ENCODE measurements around the gene TNFRSF8. TPM values are rescaled to one million over a fixed set of nuclear protein-coding genes. Genes with fewer than 3 reads are reported as not detected.
"Not testable (repeated sequence)": the region's sequence is repeated elsewhere in the genome, so short reads cannot be mapped to it uniquely, and the experiment has no call there.

The TNFRSF8 gene
- total RNA-seq, 1 donor: 0.09 TPM

DNA sequence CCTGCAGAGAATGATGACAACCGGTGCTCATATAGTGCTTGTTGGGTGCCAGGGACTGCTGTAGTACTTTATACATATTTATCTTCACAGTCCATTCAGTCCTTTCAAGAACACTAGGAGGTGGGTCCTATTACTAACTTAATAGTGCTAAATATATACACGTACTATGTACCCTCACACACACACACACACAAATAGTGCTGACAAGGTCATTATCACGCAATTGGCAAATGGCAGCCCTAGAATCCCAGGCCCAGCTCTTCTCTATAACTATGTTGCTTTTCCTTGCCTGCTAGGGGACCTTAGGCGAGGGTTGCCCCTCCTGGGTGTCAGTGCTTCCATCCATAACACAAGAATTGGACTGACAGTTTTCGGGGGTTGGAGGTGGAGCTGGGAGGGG, 33.5 kb downstream of the TNFRSF8 start:
- H3K4me3 ChIP-seq (ENCODE audit: low read depth, low read length): no peak overlapping the region
- TF ChIP-seq CTCF (IDR thresholded peaks at IDR 0.05; ENCODE audit: insufficient read depth, low read length): no peak
- DNase-seq (ENCODE audit: low read depth): no peak

DNA sequence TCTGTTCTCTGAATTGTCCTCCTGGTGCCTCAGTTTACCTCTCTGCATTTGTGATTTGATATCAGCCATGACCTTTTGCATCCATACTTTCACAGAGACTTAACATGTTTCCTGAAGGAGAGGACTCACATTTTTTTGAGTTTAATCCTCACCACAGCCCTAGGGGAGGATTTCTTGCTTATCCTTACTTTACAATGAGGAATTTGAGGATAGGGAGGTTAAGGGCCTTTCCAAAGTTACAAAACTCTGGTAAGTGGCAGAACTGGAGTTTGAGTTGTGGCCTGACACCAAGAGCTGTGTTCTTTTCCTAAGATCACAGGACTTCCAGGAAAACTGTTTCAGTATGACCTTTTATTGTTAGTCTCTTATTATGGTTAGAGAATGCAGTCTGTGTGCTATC, 34.2 kb downstream of the TNFRSF8 start:
- no peak for TF ChIP-seq CTCF (IDR thresholded peaks at IDR 0.05; ENCODE audit: insufficient read depth, low read length)
- DNase-seq (ENCODE audit: low read depth): peak; percentile 71
- no peak overlapping the region for H3K4me3 ChIP-seq (ENCODE audit: low read depth, low read length)

DNA sequence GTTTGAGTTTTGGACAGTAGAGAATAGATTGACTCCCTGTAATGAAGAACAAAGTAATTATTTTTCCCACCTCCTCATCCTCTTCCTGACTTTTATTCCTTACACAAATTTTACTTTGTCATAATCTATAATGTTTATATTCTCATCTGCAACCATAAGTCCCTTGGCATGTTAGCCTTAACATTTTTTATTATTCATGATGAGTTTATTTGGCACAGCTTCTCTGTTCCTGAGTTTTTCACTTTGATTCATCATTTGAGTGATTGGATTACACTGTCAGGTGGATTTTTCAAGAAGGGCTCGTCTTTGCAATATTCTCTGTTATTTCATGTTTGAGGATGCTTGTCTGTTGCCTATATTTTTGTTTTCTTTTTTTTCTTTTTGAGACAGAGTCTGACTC, 35.7 kb downstream of the TNFRSF8 start:
- DNase-seq (ENCODE audit: low read depth): no peak
- no peak for TF ChIP-seq CTCF (IDR thresholded peaks at IDR 0.05; ENCODE audit: insufficient read depth, low read length)
- no peak overlapping the region for H3K4me3 ChIP-seq (ENCODE audit: low read depth, low read length)

DNA sequence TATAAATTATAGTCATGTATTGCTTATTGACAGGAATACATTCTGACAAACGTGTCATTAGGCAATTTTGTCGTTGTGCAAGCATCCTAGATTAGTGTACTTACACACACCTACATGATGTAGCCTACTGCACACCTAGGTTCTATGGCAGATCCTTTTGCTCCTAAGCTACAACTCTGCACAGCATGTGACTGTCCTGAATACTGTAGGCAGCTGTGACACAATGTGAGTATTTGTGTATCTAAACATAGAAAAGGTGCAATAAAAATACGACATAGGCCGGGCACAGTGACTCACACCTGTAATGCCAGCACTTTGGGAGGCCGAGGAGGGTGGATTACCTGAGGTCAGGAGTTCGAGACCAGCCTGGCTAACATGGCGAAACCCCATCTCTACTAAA, 36.5 kb downstream of the TNFRSF8 start:
- H3K4me3 ChIP-seq (ENCODE audit: low read depth, low read length): no peak overlapping the region
- DNase-seq (ENCODE audit: low read depth): no peak
- no peak for TF ChIP-seq CTCF (IDR thresholded peaks at IDR 0.05; ENCODE audit: insufficient read depth, low read length)

DNA sequence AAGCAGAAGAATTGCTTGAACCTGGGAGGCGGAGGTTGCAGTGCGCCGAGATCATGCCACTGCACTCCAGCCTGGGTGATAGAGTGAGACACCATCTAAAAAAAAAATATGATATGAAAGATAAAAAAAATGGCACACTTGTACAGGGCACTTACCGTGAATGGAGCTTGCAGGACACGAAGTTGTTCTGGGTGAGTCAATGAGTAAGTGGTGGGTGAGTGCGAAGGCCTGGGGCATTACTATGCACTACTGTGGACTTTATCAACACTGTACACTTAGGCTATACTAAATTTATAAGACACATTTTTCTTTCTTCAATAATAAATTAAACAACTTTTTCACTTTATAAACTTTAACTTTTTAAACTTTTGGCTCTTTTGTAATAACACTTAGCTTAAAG, 37.0 kb downstream of the TNFRSF8 start:
- DNase-seq (ENCODE audit: low read depth): no peak
- TF ChIP-seq CTCF (IDR thresholded peaks at IDR 0.05; ENCODE audit: insufficient read depth, low read length): no peak
- no peak overlapping the region for H3K4me3 ChIP-seq (ENCODE audit: low read depth, low read length)

DNA sequence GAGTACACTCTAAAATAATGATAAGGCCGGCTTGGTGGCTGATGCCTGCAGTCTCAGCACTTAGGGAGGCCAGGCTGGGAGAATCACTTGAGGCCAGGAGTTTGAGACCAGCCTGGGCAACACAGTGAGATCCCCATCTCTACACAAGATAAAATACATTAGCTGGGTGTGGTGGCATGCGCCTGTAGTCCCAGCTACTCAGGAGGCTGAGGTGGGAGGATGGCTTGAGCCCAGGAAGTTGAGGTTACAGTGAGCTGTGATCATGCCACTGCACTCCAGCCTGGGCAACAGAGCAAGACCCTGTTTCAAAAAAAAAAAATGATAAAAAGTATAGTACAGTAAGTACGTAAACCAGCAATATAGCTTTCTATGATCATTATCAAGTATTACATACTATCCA, 38.0 kb downstream of the TNFRSF8 start:
- not testable (repeated sequence) for H3K4me3 ChIP-seq (ENCODE audit: low read depth, low read length); DNase-seq (ENCODE audit: low read depth)

GRCh38 chr1:12102066-12102465, 39.0 kb downstream of the TNFRSF8 start:
- TF ChIP-seq CTCF (IDR thresholded peaks at IDR 0.05; ENCODE audit: insufficient read depth, low read length): no peak
- H3K4me3 ChIP-seq (ENCODE audit: low read depth, low read length): no peak overlapping the region
- DNase-seq (ENCODE audit: low read depth): no peak

Measured in fibroblast of the aortic adventitia (primary cell).